Activated naive CD4-positive, alpha-beta T cell treated with anti-CD3 and anti-CD28 coated beads for 36 hours (primary cell): ENCODE results near the gene ARMC10. TPM values are rescaled to one million over a fixed set of nuclear protein-coding genes. Genes with fewer than 3 reads are reported as not detected.
"Not testable (repeated sequence)": the region's sequence is repeated elsewhere in the genome, so short reads cannot be mapped to it uniquely, and the experiment has no call there.

Experiments used
- CTCF ChIA-PET: fragments of 350-600 bp; sonication (Branson Sonifier 250); formaldehyde crosslinking; loops from one replicate; lab custom pipeline; 2021; ENCODE audit warnings: antibody characterized with exemption; lab: Charles Lee
- DNase-seq: peaks from one replicate; pipeline ENCODE4 v3.0.0-alpha.2; 2020
- H3K27ac Mint-ChIP-seq: one replicate; pipeline ENCODE4 v1.8.0; 2021; ENCODE audit warnings: mild to moderate bottlenecking, mixed read lengths
- H3K27me3 Mint-ChIP-seq: one replicate; pipeline ENCODE4 v1.8.0; 2021; ENCODE audit warnings: low read depth, mixed read lengths
- H3K36me3 Mint-ChIP-seq: one replicate; pipeline ENCODE4 v1.8.0; 2021; ENCODE audit warnings: low read depth, mixed read lengths
- H3K4me1 Mint-ChIP-seq: one replicate; pipeline ENCODE4 v1.8.0; 2021; ENCODE audit warnings: low read depth, mixed read lengths
- H3K4me3 Mint-ChIP-seq: one replicate; pipeline ENCODE4 v1.8.0; 2021; ENCODE audit warnings: mild to moderate bottlenecking, moderate library complexity, mixed read lengths
- H3K9me3 Mint-ChIP-seq: one replicate; pipeline ENCODE4 v1.8.0; 2021; ENCODE audit warnings: mixed read lengths
- intact Hi-C: fragments of 100-400 bp; cut with micrococcal nuclease; formaldehyde crosslinking; loops from one replicate; pipeline ENCODE4 v1.15.1; 2023
- total RNA-seq, 2 experiments: library from RNA; stranded (reverse); gene quantifications; one replicate each; pipeline ENCODE4 v1.2.3, GENCODE V29; 2021

The ARMC10 gene
- total RNA-seq, 2 experiments from 2014 or later = 46.6 to 50.5 TPM

DNA sequence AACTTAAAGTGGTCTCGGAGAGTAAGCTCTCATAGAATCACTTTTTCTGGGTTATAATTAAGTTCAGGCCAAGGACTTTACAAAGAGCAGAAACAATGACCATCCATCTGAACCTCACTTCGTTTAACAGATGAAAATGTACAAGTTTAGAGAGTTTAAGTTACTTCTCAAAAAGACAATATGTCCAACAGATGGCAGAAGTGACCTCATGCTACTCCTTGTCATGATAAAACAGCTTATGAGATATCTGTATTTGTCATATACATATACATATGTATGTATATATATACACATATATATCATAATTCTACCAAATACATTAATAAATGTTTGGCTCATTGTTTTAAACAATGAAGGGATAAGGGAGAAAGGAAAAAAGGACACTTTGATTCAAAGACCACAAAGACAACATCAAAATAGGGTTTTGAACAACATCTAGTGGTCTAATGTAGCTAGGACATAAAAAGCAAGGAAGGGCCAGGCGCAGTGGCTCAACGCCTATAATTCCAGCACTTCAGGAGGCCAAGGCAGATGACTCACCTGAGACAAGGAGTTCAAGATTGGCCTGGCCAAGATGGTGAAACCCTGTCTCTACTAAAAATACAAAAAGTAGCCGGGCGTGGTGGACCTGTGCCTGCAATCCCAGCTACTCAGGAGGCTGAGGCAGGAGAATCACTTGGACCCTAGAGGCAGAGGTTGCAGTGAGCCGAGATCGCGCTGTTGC lies 56.1 kb downstream of the ARMC10 start:
- H3K27me3 Mint-ChIP-seq = no peaks in the 10 kb centered on the region
- H3K27ac Mint-ChIP-seq = no peak overlapping the region
- H3K36me3 Mint-ChIP-seq = peaks cover 17% of the 10 kb centered on the region
- peaks cover 10% of the 10 kb centered on the region for H3K4me1 Mint-ChIP-seq
- CTCF ChIA-PET = interaction anchor here (0.6 kb wide), 1 partner anchor 284 kb away, joined by 3 read pairs; no protein-coding TSS in a partner anchor
- no peaks in the 10 kb centered on the region for H3K9me3 Mint-ChIP-seq
- intact Hi-C loops = no loop called here
- DNase-seq = no peak
- H3K4me3 Mint-ChIP-seq = no peak overlapping the region

DNA sequence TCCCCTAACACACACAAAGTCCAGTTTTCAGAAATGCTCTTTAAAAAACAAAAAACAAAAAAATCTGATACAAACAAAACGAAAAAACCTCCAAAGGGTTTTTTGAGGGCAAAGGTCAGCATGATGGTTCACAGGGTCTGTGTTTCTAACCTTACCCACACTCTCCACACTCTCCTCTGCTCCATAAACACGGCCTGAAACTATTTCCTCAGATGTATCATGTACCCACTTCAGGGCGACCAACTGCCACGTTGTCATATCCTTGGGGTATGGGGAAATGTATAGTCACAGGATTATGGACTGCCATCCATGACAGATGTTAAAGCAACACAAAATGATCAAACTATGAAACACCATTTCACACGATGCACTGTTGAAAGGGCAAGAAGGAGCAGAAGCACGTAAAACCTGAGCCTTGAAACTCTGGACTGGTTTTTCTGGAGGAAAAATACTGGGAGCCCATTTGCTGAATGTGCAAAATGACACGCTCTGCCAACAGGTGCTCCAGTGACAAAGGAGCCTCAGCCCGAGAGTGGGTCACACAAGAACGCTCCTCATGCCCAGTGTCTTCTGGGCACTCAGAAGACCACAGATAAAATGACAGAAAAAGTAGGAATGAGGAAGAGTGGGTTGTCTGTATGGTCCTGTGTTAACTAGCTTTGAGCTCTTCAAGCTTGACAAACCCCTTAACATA lies 58.2 kb downstream of the ARMC10 start:
- H3K4me3 Mint-ChIP-seq = no peak overlapping the region
- CTCF ChIA-PET = no interaction called here
- no peaks in the 10 kb centered on the region for H3K9me3 Mint-ChIP-seq
- H3K36me3 Mint-ChIP-seq = peaks cover 6% of the 10 kb centered on the region
- H3K4me1 Mint-ChIP-seq = peaks cover 10% of the 10 kb centered on the region
- DNase-seq = no peak
- intact Hi-C loops = no loop called here
- H3K27me3 Mint-ChIP-seq = no peaks in the 10 kb centered on the region
- H3K27ac Mint-ChIP-seq = no peak overlapping the region

DNA sequence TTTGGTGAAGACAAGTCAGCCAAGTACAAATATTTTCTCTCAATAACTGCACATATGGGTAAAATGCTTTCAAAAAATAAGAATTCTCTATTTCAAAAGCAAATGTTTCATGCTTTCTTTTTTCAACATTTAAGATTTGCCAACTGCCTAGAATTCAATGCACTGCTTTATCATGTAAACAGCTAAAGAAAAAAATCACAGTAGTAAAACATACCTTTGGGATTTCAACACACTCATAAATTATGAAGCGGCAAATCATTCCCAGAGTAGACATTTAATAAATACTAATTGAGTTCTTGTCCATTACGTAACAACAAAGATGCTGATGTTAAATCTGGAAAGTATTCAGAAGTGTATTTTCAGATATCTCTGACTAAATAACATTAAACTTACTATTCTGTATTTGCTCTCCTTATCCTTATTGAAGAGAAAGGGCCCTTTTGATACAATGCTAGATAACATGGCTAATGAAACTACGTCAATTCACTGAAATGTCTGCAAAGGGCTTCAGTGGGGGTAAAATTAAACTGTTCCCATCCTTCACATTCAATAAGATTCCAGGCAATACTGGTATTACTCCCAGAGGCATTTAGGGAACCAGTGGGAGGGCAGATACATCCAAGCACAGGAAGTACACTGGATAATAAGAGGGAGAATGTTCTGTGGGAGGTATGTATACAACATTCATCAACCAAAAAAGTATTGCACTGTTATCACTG lies 60.1 kb downstream of the ARMC10 start:
- H3K4me1 Mint-ChIP-seq = peaks cover 10% of the 10 kb centered on the region
- CTCF ChIA-PET = interaction anchor here (0.6 kb wide), 1 partner anchor 47 kb away, joined by 3 read pairs; no protein-coding TSS in a partner anchor

DNA sequence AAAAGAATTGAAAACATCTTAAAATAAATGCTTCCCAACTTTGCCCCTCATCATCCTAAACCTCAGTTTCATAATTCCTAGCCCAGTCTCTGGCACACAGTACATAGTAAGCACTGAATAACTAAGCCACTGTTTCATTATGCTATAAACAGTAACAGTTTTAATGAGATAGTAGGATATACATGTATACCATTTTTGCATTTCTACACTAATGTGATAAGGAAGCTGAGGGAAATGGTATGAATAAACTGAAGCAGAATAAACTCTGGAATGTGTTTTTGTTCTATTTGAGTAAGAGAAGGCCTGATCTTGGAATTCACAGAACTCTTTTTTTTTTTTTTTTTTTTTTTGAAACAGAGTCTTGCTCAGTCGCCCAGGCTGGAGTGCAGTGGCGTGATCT lies 65.1 kb downstream of the ARMC10 start:
- peaks cover 15% of the 10 kb centered on the region for H3K36me3 Mint-ChIP-seq
- H3K9me3 Mint-ChIP-seq = no peaks in the 10 kb centered on the region
- intact Hi-C loops = no loop called here
- H3K4me1 Mint-ChIP-seq = peaks cover 10% of the 10 kb centered on the region
- no peak overlapping the region for H3K27ac Mint-ChIP-seq
- no peak overlapping the region for H3K4me3 Mint-ChIP-seq
- no peaks in the 10 kb centered on the region for H3K27me3 Mint-ChIP-seq
- CTCF ChIA-PET = no interaction called here
- DNase-seq = no peak

More for the DNA sequence above, 60.1 kb downstream of the ARMC10 start:
- Mint-ChIP-seq H3K27me3 (no peaks in the 10 kb centered on the region), H3K4me3 (no peak overlapping the region), H3K36me3 (peaks cover 1% of the 10 kb centered on the region), H3K9me3 (no peaks in the 10 kb centered on the region), H3K27ac (no peak overlapping the region)
- DNase-seq = no peak
- intact Hi-C loops = no loop called here

DNA sequence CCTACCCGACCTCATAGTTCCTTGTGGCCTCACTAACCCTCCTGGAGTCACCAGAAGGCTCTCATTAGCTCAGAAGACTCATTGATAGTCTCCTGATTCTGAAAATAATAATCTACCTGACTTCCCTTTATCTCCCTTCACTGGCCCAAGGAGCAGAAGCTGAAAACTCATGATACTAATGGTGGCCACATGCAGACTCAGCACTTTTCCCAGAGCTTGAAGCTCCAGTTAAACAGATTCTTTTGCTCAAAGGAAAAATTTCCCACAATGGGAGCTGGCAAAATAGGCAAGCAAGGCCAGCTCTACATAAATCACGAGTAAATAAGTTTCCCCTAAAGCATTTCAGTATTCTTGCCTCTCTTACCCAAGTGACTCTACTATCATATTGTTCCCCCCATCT lies 65.7 kb downstream of the ARMC10 start:
- no peak for DNase-seq
- no peak overlapping the region for H3K4me3 Mint-ChIP-seq
- no peaks in the 10 kb centered on the region for H3K27me3 Mint-ChIP-seq
- H3K4me1 Mint-ChIP-seq = peaks cover 13% of the 10 kb centered on the region
- intact Hi-C loops = no loop called here
- CTCF ChIA-PET = no interaction called here
- no peak overlapping the region for H3K27ac Mint-ChIP-seq
- H3K9me3 Mint-ChIP-seq = no peaks in the 10 kb centered on the region
- H3K36me3 Mint-ChIP-seq = peaks cover 15% of the 10 kb centered on the region

DNA sequence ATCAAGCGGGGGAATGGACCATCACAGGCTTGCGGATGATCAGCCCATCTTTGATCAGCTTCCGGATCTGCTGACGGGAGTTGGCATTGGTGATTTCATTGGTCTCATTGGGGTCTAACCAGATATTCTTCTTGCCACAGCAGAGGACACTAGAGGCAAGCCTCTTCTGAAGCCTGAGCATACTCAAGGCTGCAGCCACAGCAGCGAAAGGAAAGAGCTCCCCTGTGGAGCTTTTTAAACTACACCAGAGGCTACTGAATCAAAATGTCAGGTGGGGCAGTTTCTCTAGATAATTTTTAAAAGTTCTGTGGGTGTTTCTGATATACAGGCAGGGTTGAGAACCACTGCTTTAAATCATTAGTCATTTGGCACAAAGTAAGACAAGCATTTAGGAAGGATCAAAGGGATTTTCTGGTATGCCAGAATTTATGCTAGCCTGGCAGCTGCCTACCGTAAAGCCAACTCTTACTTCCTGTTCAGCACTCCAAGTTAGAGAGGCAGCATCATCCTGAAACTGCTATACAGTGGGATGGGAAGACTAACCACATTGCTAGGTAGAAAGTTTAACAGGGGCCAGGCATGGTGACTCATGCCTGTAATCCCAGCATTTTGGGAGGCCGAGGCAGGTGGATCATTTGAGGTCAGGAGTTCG lies 66.9 kb downstream of the ARMC10 start:
- Mint-ChIP-seq H3K9me3 (no peaks in the 10 kb centered on the region), H3K36me3 (peaks cover 15% of the 10 kb centered on the region)

DNA sequence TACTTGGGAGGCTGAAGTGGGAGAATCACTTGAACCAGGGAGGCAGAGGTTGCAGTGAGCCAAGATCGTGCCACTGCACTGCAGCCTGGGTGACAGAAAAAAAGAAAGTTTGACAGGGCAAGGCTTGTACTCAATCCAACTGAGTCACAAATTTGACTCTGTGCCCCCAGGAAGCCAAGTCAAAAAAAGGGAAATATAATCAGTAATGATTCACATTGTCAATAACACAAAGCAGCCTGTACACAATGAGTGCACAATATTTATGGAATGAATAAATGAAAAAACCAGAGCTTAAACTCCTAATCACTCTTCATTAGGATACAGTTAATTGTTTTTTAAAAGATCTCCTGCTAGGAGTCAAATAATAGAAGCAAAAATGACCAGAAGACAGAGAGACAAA lies 67.6 kb downstream of the ARMC10 start:
- Mint-ChIP-seq H3K4me1 (peaks cover 27% of the 10 kb centered on the region), H3K9me3 (no peaks in the 10 kb centered on the region), H3K27me3 (no peaks in the 10 kb centered on the region), H3K36me3 (peaks cover 15% of the 10 kb centered on the region), H3K27ac (no peak overlapping the region), H3K4me3 (no peak overlapping the region)
- intact Hi-C loops = no loop called here
- no peak for DNase-seq
- CTCF ChIA-PET = no interaction called here

More for the DNA sequence above, 66.9 kb downstream of the ARMC10 start:
- H3K4me3 Mint-ChIP-seq = no peak overlapping the region
- H3K27ac Mint-ChIP-seq = no peak overlapping the region
- intact Hi-C loops = no loop called here
- no peak for DNase-seq
- peaks cover 21% of the 10 kb centered on the region for H3K4me1 Mint-ChIP-seq
- CTCF ChIA-PET = interaction anchor here (0.6 kb wide), 1 partner anchor 62 kb away, joined by 3 read pairs; no protein-coding TSS in a partner anchor
- no peaks in the 10 kb centered on the region for H3K27me3 Mint-ChIP-seq

DNA sequence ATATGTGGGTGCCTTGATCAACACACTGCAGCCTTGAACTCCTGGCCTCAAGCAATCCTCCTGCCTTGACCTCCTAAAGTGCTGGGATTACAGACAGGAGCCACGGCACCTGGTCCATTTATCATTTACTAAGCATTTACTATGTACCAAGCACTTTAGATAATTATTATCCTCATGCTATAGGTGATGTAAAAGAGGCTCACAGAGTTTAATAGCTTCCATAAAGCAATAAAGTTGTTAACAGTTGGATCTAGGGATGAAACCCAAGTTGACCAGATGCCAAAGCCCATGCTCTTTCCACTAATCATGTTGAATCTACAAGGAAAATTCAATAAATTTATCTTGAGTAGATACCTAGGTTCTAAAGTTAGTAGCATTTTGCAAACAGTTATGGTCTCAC lies 68.9 kb downstream of the ARMC10 start:
- H3K27me3 Mint-ChIP-seq = no peaks in the 10 kb centered on the region
- peaks cover 32% of the 10 kb centered on the region for H3K4me1 Mint-ChIP-seq
- no peak overlapping the region for H3K4me3 Mint-ChIP-seq
- intact Hi-C loops = no loop called here
- H3K27ac Mint-ChIP-seq = no peak overlapping the region
- CTCF ChIA-PET = no interaction called here
- H3K9me3 Mint-ChIP-seq = no peaks in the 10 kb centered on the region
- no peak for DNase-seq
- H3K36me3 Mint-ChIP-seq = peaks cover 16% of the 10 kb centered on the region

DNA sequence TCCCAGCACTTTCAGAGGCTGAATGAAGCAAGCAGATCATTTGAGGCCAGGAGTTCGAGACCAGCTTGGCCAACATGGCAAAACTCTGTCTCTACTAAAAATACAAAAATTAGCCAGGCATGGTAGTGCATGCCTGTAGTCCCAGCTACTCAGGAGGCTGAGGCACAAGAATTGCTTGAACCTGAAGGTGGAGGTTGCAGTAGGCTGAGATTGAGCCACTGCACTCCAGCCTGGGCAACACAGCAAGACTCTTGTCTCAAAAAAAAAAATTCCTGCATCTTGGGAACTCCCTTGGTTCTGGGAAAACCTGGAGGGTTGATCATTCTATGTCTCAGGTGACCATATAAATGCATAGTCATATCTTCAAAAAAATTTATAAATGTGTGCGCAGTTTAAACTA lies 69.8 kb downstream of the ARMC10 start:
- CTCF ChIA-PET, H3K4me3 Mint-ChIP-seq, H3K9me3 Mint-ChIP-seq, DNase-seq, H3K27me3 Mint-ChIP-seq, H3K27ac Mint-ChIP-seq: not testable (repeated sequence)
- peaks cover 35% of the 10 kb centered on the region for H3K4me1 Mint-ChIP-seq
- intact Hi-C loops = loop anchor here (5.0 kb wide), 1 partner anchor 267 kb away; no protein-coding TSS in a partner anchor
- H3K36me3 Mint-ChIP-seq = peaks cover 16% of the 10 kb centered on the region

DNA sequence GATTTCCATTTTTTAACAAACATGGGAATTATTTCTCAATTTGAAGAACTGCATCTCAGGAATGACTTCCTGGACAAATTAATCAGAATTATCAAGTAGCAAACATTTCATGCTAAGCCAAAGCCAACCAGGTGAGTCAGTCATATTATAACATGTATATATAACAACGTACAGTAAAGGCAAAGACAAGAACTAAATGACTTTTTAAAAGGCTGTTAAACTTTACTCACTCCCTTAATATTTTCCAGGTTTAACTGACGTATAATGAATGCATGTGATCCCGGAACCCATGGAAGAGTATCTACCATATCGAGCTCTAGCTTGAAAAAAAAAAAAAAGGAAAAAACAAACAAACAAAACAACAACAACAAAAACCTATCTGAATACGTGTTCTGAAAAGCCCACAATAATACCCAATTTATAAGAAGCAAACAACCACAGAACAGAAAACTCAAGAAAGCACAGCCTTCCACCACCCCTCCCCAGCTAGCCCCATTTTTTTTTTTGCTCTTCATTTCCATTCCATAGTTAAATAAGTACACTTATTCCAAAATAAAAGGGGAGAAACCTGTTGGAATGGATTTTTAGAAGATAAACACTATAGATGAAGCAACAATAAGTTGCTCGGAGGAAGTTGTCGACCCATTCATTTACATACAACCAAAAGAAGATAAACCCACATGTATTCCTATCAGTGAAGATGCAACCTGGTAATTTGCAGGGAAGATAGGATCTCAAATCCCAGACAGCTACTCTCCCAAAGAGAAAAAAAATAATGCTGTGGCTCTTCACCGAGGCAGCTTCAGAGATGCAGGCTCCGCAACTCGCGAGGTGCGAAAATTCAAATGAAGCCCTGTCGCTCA lies 73.4 kb downstream of the ARMC10 start:
- no peak for DNase-seq
- Mint-ChIP-seq H3K4me1 (peaks cover 32% of the 10 kb centered on the region), H3K4me3 (peak overlapping the region; percentile 96), H3K36me3 (peaks cover 7% of the 10 kb centered on the region), H3K9me3 (no peaks in the 10 kb centered on the region), H3K27ac (peak overlapping the region; percentile 97), H3K27me3 (no peaks in the 10 kb centered on the region)
- CTCF ChIA-PET = no interaction called here
- intact Hi-C loops = loop anchor here (1.0 to 5.0 kb wide), 4 partner anchors 132 to 400 kb away; partner anchors contain the start of genes DNAJC2 and FAM185A
